Effector memory CD8-positive, alpha-beta T cell (primary cell): ENCODE results near the gene HDGF.

Experiments used
- ATAC-seq: fragments of 150-1000 bp; cut with Tn5 transposase; replicated peaks from 2 replicates; pipeline ENCODE4 v1.10.0; 2021; ENCODE audit warnings: mild to moderate bottlenecking, moderate library complexity
- DNase-seq, 3 experiments: peaks; one replicate each; pipeline ENCODE4 v3.0.0; 2021
- H3K27ac Mint-ChIP-seq, 2 donors: one replicate each; pipeline ENCODE4 v1.8.0; 2022; ENCODE audit warnings: mild to moderate bottlenecking in 2 of 2, mixed read lengths in 2 of 2, moderate library complexity in 2 of 2
- H3K27me3 Mint-ChIP-seq, 2 donors: one replicate each; pipeline ENCODE4 v1.8.0; 2022; ENCODE audit warnings: mixed read lengths in 2 of 2
- H3K36me3 Mint-ChIP-seq: one replicate; pipeline ENCODE4 v1.8.0; 2022; ENCODE audit warnings: mild to moderate bottlenecking, moderate library complexity, mixed read lengths; ENCODE audit not compliant: insufficient read depth
- H3K4me1 Mint-ChIP-seq, 2 donors: one replicate each; pipeline ENCODE4 v1.8.0; 2022; ENCODE audit warnings: low read depth in 2 of 2, mixed read lengths in 2 of 2
- H3K4me3 Mint-ChIP-seq, 2 donors: one replicate each; pipeline ENCODE4 v1.8.0; 2022; ENCODE audit warnings: mild to moderate bottlenecking in 2 of 2, mixed read lengths in 2 of 2, moderate library complexity in 2 of 2
- H3K9me3 Mint-ChIP-seq, 2 donors: one replicate each; pipeline ENCODE4 v1.8.0; 2022; ENCODE audit warnings: mixed read lengths in 2 of 2

The HDGF gene

DNA sequence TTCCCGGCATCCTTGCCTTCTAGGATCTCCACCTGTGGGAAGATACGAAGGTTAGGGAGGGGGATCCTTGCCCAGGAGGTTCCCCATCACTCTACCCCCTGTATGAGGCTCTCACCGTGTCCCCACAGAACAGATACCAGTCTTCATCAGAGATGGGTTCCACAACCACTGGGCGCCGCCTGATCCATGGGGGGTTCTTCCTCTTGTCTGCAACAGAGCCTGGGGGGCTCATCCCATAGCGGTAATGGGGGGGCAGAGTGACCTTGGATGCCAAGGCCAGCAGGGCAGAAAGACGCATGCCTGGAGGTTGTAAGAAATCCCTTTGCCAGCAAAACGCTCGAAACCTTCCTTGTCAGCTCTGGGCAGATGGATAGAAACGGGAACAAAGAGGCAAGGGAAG, 13.1 kb downstream of the HDGF start:
- peaks cover 17 to 20% of the 10 kb centered on the region in 2 donors for H3K4me1 Mint-ChIP-seq
- no peaks in the 10 kb centered on the region for H3K27me3 Mint-ChIP-seq
- H3K27ac Mint-ChIP-seq = no peak overlapping the region
- no peak for DNase-seq
- no peak overlapping the region for H3K4me3 Mint-ChIP-seq
- H3K36me3 Mint-ChIP-seq = peaks cover 16% of the 10 kb centered on the region
- ATAC-seq = no peak
- H3K9me3 Mint-ChIP-seq = peaks cover 0 to 2% of the 10 kb centered on the region in 2 donors

DNA sequence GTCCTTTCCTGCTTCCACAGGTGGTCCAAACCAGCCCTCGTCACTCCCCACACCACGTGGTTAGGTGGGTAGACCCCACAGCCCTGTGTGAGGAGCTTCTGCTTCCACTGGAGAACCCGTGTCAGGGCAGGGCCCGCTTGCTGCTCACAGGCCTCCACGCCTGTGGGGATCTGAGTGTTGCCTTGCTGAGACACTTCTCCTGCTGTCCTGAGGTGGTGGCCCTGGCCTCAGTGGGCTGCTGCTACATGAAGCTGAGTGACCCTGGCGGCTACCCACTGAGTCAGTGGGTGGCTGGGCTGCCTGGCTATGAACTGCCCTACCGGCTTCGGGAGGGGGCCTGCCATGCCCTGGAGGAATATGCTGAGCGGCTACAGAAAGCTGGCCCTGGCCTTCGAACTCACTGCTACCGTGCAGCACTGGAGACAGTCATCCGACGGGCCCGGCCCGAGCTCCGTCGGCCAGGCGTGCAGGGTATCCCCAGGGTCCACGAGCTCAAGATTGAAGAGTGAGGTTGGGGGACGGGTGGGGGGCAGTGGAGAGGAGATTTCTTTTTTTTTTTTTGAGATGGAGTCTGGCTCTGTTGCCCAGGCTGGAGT, 17.4 kb downstream of the HDGF start:
- H3K9me3 Mint-ChIP-seq = no peaks in the 10 kb centered on the region
- no peak for ATAC-seq
- peaks cover 15% of the 10 kb centered on the region for H3K36me3 Mint-ChIP-seq
- H3K27me3 Mint-ChIP-seq = no peaks in the 10 kb centered on the region
- peak overlapping the region in 1 of 2 donors; percentile 53 for H3K27ac Mint-ChIP-seq
- peaks cover 7 to 9% of the 10 kb centered on the region in 2 donors for H3K4me1 Mint-ChIP-seq
- no peak for DNase-seq
- H3K4me3 Mint-ChIP-seq = no peak overlapping the region

DNA sequence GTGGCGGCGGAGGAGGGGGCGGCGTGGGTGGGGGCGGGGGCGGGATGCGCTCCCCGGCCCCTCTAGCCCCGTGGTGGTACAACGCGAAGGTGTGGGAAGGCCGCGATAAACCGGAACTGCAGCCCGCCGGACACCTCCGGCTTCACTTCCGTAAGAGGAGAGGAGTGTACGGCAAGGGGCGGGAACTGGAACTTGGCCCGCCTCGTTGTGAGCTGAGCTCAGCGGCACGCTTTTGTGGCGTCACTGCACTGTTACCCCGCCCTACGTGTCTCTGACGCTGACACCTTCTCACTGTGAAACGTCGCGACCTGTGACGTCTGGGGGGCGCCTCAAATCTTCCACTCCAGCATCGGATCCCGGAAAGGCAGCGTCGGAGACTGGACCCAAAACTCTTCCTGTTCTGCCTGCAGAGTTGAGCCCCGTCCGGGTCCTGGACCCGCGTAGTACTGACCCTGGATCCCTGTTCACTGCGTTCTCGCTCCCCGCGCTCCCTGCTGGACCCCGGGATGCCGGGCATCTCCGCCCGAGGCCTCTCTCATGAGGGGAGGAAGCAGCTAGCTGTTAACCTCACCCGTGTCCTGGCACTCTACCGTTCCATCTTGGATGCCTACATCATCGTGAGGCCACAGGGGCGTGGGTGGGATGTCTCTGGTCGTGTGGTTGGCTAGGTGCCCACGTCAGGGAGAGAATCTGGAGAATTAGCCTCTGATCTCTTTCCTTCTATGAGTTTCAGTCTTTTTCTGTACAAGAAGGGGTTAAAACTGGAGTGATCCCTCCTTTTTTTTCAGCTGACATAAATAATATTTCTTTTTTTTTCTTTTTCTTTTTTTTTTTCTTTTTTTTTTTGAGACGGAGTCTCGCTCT, 22.6 kb downstream of the HDGF start, which contains the start of gene ISG20L2:
Gene ISG20L2 (minus strand): TSS at position 168 of the 864 bp plus-strand sequence. CDS start 1,114 bp downstream, outside the sequence.
- ATAC-seq = peak; percentile 92
- DNase-seq = peak; percentile 94 to 96 (median 95)
- Mint-ChIP-seq H3K9me3 (no peaks in the 10 kb centered on the region), H3K4me3 (no peak within 1 kb of the TSS), H3K27ac (no peak within 1 kb of the TSS), H3K4me1 (peaks cover 15 to 16% of the 10 kb centered on the region in 2 donors), H3K27me3 (no peaks in the 10 kb centered on the region), H3K36me3 (peaks cover 28% of the 10 kb centered on the region)

DNA sequence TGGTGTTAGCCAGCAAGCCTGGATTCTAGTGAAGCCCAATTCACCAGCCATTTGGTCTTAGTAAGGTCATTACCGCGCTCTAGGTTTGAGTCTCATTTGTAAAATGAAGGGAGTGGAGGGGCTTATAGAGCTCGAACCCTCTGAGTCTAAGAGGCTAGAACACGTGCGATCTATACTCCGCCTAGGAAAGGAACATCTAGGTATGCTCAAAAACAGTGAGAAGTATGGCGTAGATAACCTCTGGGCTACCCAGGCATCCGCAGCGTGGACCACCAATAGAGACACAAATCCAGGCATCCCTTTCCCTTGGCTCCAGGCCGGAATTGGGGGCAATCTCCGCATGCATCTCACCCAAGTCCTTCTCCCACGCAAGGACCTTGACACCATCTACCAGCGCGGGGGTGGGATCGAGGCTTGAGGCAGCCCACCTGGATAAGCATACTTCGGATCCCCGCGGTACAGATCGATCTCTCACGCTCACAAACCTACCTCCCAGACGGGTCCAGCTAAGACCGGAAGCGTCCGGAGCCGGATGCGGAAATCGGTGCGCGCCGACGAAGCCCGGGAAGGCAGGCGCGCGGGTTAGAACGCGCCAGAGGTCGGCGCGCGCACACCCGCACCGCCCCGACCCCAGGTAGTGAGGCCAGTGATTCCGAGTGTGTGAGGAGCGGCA, 23.4 kb downstream of the HDGF start, which contains the start of gene METTL25B:
Gene METTL25B (plus strand): TSS at position 544 of the 673 bp plus-strand sequence. CDS start 636 bp downstream, outside the sequence.
- no peak within 1 kb of the TSS for H3K4me3 Mint-ChIP-seq
- no peaks in the 10 kb centered on the region for H3K27me3 Mint-ChIP-seq
- H3K36me3 Mint-ChIP-seq = peaks cover 36% of the 10 kb centered on the region
- peak; percentile 56 for ATAC-seq
- H3K27ac Mint-ChIP-seq = no peak within 1 kb of the TSS
- DNase-seq = peak in 2 of 3 experiments; percentile 58 to 60
- peaks cover 19 to 23% of the 10 kb centered on the region in 2 donors for H3K4me1 Mint-ChIP-seq
- H3K9me3 Mint-ChIP-seq = no peaks in the 10 kb centered on the region

DNA sequence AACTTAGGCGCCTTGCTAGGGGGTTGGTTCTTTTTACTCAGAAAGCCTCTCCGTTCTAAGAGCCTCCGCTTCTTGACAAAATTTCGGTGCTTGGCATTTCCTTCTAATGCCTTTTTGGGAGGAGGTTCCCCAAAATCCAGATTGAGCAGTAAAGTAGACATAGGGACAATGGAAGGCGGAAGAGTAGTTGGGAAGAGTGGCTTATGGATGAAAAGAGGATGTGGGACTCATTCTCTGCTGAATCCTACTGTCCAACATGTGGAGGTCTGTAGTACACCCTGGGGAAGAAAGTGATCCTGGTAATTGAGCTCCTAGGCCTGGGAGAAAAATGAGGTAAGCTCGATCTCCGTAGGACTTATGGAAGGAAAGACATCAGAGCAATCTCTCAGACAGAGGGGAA, 24.0 kb downstream of the HDGF start:
- Mint-ChIP-seq H3K27ac (no peak overlapping the region), H3K36me3 (peaks cover 40% of the 10 kb centered on the region), H3K4me1 (peaks cover 19 to 23% of the 10 kb centered on the region in 2 donors), H3K9me3 (no peaks in the 10 kb centered on the region), H3K27me3 (no peaks in the 10 kb centered on the region), H3K4me3 (no peak overlapping the region)
- DNase-seq (no peak), ATAC-seq (no peak)

DNA sequence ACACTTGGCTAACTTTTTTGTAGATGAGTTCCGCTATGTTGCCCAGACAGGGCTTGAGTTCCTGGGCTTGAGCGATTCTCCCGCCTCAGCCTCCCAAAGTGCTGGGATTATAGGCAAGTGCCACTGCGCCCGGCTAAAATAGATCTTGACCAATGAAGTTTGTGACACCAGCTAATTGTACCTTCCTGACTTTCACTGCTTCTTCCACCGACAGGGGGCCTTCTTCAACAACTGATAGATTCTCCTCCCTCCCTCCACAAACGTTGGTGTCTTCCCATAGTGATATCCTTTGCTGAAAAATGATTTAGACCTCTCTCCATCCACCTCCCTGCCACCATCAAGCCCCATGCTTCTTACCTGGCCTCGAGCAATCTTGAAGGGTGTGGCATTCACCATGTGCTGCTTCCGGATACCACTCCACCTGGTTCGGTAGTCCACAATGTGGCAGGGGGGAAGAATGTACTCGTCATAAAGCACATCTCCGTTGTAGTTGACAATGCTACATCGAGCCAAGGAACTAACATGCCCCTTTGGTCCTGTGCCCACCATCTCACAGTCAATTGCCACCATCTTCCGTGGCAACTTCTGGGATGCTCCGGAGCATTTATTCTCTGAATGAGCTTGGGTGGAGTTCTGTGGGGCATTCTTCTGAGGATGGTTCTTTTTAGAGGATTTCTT, 24.8 kb downstream of the HDGF start:
- peaks cover 19 to 23% of the 10 kb centered on the region in 2 donors for H3K4me1 Mint-ChIP-seq
- no peak overlapping the region for H3K27ac Mint-ChIP-seq
- peak; percentile 38 to 56 (median 40) for DNase-seq
- H3K9me3 Mint-ChIP-seq = no peaks in the 10 kb centered on the region
- no peak for ATAC-seq
- H3K36me3 Mint-ChIP-seq = peaks cover 48% of the 10 kb centered on the region
- H3K27me3 Mint-ChIP-seq = no peaks in the 10 kb centered on the region
- no peak overlapping the region for H3K4me3 Mint-ChIP-seq

DNA sequence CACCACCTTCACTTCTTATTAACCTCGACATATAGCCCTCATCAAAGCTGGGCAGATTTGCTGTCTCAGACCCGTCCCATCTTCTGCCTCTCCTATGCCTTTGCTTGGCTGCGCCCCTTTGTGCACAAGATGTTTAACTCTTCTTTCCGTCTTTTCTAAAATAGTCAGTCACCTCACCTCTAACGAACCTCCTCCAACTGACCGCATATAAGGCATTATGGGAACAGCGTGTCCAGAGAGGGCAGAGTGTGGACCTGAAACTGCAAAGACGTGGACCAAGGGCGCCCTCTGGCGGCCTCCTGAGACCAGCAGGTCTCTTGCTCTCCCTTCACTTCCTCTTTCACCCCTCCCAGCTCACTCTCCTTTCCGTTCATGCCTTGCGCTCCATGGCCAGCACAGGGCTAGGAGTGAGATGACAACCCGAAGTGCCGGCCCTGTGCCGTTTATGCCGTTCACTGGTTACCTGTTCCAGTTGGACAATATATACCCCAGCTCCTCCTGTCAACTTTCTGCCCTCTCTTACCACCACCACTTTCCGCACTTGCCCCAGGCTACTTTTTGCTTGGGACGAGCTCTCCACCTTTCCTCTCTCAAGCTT, 25.7 kb downstream of the HDGF start:
- peak; percentile 17 for ATAC-seq
- Mint-ChIP-seq H3K4me3 (no peak overlapping the region), H3K27me3 (no peaks in the 10 kb centered on the region), H3K4me1 (peaks cover 21 to 23% of the 10 kb centered on the region in 2 donors), H3K36me3 (peaks cover 54% of the 10 kb centered on the region), H3K27ac (no peak overlapping the region), H3K9me3 (no peaks in the 10 kb centered on the region)
- peak; percentile 74 to 77 (median 76) for DNase-seq

DNA sequence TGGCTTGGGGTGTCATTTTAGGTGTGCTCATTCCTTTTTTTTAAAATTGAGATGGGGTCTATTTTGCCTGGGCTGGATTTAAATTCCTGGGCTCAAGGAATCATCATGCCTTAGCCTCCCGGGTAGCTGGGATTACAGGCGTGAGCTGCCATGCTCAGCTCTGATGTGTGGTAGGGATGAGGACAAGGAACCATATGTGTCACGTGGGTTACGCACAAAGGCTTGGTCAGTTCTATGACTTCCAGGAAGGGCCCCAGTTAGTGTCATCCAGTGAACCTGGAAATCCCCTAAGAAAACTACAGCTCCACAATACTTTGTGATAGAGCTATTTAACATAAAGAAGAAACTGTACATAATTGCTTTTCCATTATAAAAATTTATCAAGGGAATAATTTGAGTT, 29.9 kb downstream of the HDGF start:
- H3K27ac Mint-ChIP-seq = no peak overlapping the region
- H3K27me3 Mint-ChIP-seq = no peaks in the 10 kb centered on the region
- ATAC-seq = no peak
- peaks cover 10 to 19% of the 10 kb centered on the region in 2 donors for H3K4me1 Mint-ChIP-seq
- H3K4me3 Mint-ChIP-seq = no peak overlapping the region
- H3K36me3 Mint-ChIP-seq = peaks cover 51% of the 10 kb centered on the region
- DNase-seq = no peak
- H3K9me3 Mint-ChIP-seq = no peaks in the 10 kb centered on the region

DNA sequence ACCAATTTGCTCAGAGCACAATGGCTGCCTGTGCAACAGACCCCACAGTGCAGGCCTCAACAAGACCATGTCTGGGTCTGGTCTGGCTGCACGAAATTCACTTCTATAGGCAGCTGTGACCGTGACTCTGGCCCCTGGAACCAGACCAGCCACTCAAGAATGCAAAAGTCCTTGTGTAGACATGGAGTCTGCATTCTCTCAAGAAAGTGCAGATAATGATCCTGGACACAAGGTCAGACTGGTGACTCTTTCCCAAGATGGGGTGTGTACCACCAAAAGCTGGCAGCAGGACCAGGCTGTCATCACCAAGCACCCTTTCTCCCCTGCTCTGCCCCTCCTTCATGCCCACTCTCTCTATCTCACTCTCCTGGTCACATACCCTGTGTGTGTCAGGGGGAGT, 30.3 kb downstream of the HDGF start:
- no peaks in the 10 kb centered on the region for H3K9me3 Mint-ChIP-seq
- H3K4me3 Mint-ChIP-seq = no peak overlapping the region
- peaks cover 51% of the 10 kb centered on the region for H3K36me3 Mint-ChIP-seq
- DNase-seq = no peak
- no peak overlapping the region for H3K27ac Mint-ChIP-seq
- no peaks in the 10 kb centered on the region for H3K27me3 Mint-ChIP-seq
- ATAC-seq = no peak
- peaks cover 10 to 21% of the 10 kb centered on the region in 2 donors for H3K4me1 Mint-ChIP-seq

DNA sequence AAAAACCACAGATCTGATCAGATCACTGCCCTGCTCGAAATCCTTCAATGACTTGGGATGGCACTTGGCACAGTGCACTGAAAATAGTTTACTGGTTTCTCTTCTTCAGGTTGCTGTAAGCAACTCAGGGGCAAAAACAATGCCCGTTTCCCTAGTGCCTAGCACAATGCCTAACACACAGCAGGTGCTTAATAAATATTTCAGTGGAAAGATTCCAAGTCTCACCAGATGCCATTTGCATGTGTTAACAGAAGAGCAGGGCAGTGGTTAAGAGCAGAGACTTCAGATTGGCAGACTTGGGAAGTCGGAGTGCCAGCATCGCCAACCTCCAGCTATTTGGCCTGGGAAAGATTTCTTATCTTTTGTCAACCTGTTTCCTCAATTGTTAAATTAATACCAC, 34.1 kb downstream of the HDGF start:
- Mint-ChIP-seq H3K27ac (no peak overlapping the region), H3K36me3 (peaks cover 34% of the 10 kb centered on the region), H3K4me1 (peaks cover 4 to 13% of the 10 kb centered on the region in 2 donors), H3K9me3 (no peaks in the 10 kb centered on the region), H3K4me3 (no peak overlapping the region), H3K27me3 (no peaks in the 10 kb centered on the region)
- ATAC-seq = no peak
- no peak for DNase-seq

DNA sequence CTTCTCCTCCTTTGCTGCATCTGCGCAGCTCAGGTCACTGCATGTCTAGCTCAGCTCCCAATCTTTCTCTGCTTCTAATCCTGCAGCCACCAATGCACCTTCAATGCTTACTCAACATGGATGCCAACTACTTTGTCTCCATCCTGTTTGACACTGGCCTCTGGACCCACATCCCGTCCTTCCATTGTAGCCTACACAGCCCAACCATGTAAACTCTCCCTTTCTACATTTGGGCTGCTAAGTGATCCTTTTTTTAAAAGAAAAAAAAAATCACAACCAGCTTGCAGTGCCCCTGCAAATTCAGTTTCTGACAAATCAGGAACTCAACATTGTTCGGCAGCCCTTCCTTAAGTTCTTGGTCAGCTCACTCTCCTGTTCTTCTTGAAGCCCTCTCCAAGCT, 36.6 kb downstream of the HDGF start:
- peaks cover 2 to 13% of the 10 kb centered on the region in 2 donors for H3K4me1 Mint-ChIP-seq
- H3K27me3 Mint-ChIP-seq = no peaks in the 10 kb centered on the region
- ATAC-seq = no peak
- peaks cover 10% of the 10 kb centered on the region for H3K36me3 Mint-ChIP-seq
- peak overlapping the region; percentile 26 to 39 for H3K27ac Mint-ChIP-seq
- H3K9me3 Mint-ChIP-seq = no peaks in the 10 kb centered on the region
- no peak overlapping the region for H3K4me3 Mint-ChIP-seq
- DNase-seq = no peak

DNA sequence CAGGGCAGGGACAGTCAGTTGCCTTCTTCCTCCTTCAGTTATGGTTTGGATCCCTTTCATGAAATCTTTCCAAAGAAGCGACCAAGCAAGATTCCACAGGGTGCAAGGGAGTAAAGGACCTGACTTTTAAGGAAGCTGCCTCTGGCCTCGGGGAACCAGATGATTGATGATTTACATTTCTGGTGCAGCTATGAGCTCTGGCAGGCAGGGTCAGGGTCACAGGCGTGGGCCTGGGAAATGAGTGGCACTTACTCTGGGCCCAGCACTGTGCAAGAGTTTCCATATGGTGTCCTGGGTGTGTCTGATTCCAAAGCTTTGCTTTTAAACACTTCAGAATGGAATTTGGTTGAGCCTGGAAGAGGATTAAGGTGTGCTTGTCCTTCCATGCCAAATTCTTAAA, 38.8 kb downstream of the HDGF start:
- H3K9me3 Mint-ChIP-seq = no peaks in the 10 kb centered on the region
- no peak overlapping the region for H3K4me3 Mint-ChIP-seq
- no peaks in the 10 kb centered on the region for H3K27me3 Mint-ChIP-seq
- no peak overlapping the region for H3K27ac Mint-ChIP-seq
- DNase-seq (no peak), ATAC-seq (no peak)
- H3K4me1 Mint-ChIP-seq = peaks cover 3 to 13% of the 10 kb centered on the region in 2 donors
- no peaks in the 10 kb centered on the region for H3K36me3 Mint-ChIP-seq
